OCI-LY3 (cell line): ENCODE measurements around the gene CCL25.

Experiments used
- EZH2phosphoT487 ChIP-seq: fragments of 200-600 bp; shearing (Covaris generic); IDR thresholded peaks from 2 replicates; pipeline ENCODE4 v1.6.1; 2018; ENCODE audit warnings: antibody characterized with exemption, mixed run types, low read depth
- TF ChIP-seq, protein P1 (sequence below): fragments of 200-600, 300-600 bp; sonication (generic); IDR thresholded peaks from 2 replicates; pipeline ENCODE4 v1.5.1; 2014; ENCODE audit warnings: antibody characterized with exemption, low read length, low read depth

DNA sequence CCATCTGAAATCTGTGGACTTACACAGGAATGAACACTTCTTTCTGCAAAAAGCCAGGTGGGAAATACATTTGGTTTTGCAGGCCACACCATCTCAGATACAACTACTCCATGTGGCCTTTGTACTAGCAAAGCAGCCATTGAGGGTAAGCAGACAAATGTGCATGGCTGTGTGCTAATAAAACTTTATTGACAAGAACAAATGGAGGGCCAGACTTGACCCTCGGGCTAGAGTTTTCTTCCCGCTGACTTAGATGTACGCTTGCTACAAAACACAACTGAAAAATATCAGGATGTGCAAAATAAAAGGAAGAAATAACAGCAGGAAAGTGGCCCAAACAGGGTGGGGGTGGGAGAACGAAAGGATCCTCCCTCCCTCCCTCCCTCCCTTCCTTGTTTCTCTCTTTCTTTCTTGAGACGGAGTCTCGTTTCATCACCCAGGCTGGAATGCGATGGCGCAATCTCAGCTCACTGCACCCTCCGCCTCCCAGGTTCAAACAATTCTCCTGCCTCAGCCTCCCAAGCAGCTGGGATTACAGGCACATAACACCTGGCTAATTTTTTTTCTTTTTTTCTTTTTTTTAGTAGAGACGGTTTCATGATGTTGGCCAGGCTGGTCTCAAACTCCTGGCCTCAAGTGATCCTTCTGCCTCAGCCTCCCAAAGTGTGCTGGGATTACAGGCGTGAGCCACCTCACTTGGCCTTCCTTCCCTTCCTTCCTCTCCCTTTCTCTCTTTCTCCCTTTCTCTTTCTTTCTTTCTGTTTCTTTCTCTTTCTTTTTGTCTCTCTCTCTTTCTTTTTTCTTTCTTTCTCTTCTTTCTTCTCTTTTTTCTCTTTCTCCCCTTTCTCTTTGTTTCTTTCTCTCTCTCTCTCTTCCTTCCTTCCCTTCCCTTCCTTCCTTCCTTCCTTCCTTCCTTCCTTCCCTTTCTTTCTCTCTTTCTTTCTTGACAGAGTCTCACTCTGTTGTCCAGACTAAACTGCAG, 29.3 kb downstream of the CCL25 start:
- TF ChIP-seq, protein P1, sequence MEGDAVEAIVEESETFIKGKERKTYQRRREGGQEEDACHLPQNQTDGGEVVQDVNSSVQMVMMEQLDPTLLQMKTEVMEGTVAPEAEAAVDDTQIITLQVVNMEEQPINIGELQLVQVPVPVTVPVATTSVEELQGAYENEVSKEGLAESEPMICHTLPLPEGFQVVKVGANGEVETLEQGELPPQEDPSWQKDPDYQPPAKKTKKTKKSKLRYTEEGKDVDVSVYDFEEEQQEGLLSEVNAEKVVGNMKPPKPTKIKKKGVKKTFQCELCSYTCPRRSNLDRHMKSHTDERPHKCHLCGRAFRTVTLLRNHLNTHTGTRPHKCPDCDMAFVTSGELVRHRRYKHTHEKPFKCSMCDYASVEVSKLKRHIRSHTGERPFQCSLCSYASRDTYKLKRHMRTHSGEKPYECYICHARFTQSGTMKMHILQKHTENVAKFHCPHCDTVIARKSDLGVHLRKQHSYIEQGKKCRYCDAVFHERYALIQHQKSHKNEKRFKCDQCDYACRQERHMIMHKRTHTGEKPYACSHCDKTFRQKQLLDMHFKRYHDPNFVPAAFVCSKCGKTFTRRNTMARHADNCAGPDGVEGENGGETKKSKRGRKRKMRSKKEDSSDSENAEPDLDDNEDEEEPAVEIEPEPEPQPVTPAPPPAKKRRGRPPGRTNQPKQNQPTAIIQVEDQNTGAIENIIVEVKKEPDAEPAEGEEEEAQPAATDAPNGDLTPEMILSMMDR: no peak
- no peak for TF ChIP-seq EZH2phosphoT487
